NOMO-1 (cell line): ENCODE data around the gene RERE.
"Not testable (repeated sequence)": the region's sequence is repeated elsewhere in the genome, so short reads cannot be mapped to it uniquely, and the experiment has no call there.

ENCODE experiments used
- DNase-seq, 2 experiments: peaks; one replicate each; lab custom pipeline; 2025; ENCODE audit not compliant: unreplicated experiment in 2 of 2; lab: John Stamatoyannopoulos, UW

Gene RERE

DNA sequence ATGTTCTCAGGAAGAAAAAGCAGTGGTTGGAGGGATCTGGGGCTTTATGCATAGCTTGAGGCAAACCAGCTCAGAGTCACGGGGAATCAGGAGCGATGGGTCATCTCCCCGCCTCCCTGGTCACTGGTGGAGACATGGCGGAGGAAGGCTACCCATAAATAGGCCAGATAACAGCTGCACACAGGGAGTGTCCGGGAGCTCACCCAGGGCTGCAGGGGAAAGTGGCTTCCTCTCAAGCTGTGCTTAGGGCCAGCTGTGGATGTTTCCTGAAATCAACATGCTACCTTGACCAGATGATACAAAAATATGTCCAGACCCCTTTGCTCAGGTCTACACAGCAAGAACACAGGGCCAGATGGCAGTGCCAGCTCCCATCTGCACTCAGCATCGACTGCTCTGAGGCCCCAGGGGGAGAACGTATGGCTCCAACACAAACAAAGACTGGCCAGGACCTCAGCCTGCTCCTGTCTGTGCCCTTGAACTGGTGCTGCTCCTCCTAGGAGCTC lies 27.1 kb upstream of the RERE start:
- no peak for DNase-seq

DNA sequence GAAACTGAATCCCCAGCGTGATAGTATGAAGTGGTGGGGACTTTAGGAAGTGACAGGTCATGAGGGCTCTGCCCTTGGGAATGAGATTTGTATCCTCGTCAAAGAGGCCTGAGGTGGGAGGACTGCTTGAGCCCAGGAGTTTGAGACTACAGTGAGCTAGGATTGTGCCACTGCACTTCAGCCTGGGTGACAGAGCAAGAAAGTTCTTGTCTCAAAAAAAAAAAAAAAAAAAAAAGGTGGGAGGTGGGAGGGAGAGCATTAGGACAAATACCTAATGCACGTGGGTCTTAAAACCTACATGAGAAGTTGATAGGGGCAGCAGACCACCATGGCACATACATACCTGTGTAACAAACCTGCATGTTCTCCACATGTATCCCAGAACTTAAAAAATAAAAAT lies 24.0 kb upstream of the RERE start:
- DNase-seq, result no peak

DNA sequence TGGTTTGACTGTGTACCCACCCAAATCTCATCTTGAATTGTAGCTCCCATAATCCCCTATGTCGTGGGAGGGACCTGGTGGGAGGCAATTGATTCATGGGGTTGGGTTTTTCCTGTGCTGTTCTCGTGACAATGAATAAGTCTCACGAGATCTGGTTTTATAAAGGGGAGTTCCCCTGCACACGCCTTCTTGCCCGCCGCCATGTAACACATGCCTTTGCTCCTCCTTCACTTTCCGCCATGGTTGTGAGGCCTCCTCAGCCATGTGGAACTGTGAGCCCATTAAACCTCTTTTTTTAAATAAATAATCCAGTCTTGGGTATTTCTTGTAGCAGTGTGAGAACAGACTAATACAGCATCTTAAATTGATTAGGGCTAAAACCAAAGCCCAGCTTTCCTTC lies 22.6 kb upstream of the RERE start:
- no peak for DNase-seq

DNA sequence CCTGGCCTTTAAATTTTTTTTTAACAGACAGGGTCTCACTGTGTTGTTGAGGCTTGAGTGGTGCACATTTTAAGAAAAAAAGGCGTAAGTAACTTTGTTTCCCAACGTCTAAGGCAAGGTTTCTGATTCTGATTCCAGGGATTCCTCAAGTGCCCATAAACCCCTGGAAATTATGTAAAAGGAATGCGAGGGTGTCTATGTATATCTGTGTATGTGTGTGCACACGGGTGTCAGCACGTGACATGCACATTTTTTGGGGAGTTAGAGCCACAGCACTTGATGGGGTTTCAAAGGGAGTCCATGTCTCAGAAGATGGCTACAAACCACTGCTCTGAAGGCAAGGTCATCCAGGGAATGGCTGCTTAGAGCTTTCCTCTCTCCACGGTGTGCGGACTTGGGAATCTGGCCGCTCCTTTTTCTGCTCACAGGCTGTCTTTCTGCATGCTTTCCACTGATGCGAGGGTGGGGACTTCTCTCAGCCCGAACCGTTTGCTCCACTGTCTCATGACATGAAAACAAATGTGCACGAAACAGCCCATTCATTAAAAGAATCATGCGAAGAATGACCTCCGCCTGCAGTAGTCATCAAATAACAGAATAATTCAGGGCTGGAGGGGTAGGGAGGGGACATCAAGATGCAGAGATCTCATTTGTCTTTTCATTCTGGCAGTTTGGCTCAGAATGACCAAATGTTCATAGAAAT lies 18.7 kb upstream of the RERE start:
- no peak for DNase-seq

DNA sequence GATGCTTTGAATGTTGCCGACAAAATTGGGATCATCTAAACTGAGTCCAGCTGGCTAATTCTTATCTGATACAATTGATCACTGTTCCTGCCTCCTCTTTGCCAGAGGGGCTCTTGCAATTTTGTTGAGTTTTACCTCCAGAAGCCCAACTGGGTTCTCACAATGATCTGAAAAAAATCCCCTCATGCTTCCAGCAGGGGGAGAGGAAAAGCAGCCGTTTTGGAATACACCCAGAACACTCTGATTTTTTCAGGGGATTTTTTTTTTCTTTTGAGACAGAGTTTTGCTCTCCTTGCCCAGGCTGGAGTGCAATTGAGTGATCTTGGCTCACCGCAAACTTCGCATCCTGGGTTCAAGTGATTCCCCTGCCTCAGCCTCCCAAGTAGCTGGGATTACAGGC lies 13.9 kb upstream of the RERE start:
- no peak for DNase-seq

GRCh38 chr1:8830732-8831131 lies 13.3 kb upstream of the RERE start:
- DNase-seq, result not testable (repeated sequence)

GRCh38 chr1:8825985-8826481 lies 8.6 kb upstream of the RERE start:
- no peak for DNase-seq

DNA sequence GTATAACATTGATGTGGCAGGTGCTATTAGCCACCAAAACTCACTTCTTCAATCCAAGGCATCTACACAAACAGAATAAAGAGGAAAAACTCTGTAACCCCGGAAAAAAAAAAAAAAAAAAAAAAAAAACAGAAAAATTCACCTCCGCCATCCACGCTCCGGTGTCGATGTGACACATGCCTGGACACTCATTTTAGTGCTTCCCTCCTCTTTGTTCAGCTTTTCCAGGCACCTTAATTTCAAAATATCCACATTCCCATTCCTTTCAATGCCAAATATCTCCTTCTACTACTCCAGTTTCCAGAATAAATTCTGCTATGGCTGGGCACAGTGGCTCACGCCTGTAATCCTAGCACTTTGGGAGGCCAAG lies 5.8 kb upstream of the RERE start:
- DNase-seq, result no peak

GRCh38 chr1:8822373-8823294 lies 5.2 kb upstream of the RERE start:
- no peak for DNase-seq

DNA sequence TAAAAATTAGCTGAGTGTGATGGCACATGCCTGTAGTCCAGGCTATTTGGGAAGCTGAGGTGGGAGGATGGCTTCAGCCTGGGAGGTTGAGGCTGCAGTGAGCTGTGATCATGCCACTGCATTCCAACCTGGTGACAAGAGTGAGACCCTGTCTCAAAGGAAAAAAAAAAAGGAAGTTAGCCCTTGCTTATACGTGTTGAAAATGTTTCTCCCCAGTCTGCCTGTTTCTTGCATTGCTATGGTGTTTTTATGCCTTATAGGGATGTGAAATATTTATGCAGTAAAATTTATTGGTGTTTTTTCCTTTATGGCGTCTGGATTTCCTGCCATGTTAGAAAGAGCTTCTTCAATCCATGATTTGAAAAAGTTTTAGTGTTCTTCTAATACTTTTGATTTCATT lies 3.6 kb upstream of the RERE start:
- DNase-seq, result peak in 1 of 2 experiments; percentile 46

- not testable (repeated sequence) for DNase-seq
Observed at GRCh38 chr1:8818789-8819188, 1.3 kb upstream of the RERE start.

- no peak for DNase-seq
Observed at GRCh38 chr1:8818325-8818775, 910 bp upstream of the RERE start.

GRCh38 chr1:8816831-8817411 lies 519 bp downstream of the RERE start:
- no peak for DNase-seq

GRCh38 chr1:8816264-8816663 lies 1.2 kb downstream of the RERE start:
- DNase-seq, result no peak

DNA sequence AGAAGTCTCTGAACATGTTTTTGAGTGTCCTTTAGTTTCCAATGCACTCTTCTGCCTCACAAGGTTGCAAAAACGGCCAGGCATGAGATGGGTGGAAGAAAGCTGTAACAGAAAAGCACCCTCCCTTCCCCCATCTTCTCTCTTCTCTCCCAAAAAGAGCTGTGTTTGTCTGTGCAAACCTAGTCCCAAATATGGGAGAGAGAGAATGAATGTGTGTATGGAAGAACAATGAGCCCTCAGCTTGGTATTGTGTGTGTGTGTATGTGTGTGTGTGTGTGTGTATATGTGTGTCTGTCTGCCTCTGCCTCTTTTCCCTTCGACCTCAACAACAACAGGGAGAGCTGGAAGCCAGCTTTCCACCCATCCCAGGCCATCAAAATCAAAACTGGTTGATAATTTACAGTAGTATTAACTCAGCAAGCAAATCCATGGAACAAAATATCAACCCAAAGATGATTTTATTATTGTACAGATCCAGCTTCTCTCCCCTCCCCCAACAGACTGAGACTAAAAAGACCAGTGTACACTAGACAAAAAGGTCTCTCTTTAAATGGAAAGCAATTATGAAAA lies 1.8 kb downstream of the RERE start:
- DNase-seq, result no peak

GRCh38 chr1:8814865-8815264 lies 2.6 kb downstream of the RERE start:
- DNase-seq, result no peak

GRCh38 chr1:8813991-8814390 lies 3.4 kb downstream of the RERE start:
- no peak for DNase-seq

DNA sequence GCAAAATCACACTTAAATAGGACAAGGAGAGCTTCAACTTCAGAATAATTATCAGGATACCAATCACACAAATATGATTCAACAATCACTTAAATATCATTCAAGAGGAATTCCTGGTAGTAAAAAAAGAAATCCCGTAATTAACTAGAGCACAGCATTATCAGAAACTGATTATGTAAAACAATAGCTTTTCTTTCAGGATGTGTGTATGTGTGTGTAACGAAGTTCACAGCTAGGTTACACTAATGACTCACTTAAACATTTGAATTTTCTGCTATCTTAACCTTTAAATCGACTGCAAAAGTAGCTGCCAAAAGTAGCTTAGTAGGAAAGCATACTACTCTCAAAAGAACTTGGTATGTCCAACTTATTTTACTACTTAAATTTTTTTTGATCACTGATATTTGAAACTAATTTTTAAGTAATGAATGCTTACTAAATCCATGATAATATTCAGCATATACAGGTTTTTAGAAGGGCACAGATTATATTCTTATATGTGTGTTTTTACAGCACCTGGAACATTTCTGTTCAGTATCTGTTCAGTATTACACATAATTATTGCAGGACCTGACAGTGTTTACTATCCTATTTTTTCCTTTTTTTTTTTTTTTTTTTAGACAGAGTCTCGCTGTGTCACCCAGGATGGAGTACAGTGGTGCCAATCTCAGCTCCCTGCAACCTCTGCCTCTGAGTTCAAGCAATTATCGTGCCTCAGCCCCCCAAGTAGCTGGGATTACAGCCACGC lies 4.2 kb downstream of the RERE start:
- DNase-seq, result no peak

GRCh38 chr1:8812081-8812480 lies 5.4 kb downstream of the RERE start:
- DNase-seq, result no peak

DNA sequence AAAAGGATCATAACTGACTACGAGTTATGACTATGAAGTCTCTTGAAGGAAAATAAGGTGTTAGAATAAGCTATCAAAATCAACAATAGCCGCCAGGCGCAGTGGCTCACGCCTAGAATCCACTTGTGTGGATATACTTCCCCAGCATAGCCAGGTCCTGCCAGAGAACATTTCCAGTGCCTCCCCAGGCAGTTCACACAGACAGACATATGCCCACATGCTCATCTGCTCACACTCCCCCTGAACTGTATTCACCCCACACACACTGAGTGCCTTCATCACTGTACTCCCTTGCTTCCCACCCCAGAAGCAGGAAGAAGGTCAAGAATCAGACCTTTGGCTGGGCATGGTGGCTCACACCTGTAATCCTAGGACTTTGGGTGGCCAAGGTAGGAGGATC lies 6.5 kb downstream of the RERE start:
- no peak for DNase-seq
